Iris pigment epithelial cell (primary cell): ENCODE measurements around the gene VTN.
A peak's percentile ranks its signal among the peaks of the same experiment; 100 is the strongest.

Experiments
- DNase-seq: peaks from one replicate; pipeline ENCODE4 v3.0.0-alpha.2; 2011; ENCODE audit warnings: low read depth

VTN gene

DNA sequence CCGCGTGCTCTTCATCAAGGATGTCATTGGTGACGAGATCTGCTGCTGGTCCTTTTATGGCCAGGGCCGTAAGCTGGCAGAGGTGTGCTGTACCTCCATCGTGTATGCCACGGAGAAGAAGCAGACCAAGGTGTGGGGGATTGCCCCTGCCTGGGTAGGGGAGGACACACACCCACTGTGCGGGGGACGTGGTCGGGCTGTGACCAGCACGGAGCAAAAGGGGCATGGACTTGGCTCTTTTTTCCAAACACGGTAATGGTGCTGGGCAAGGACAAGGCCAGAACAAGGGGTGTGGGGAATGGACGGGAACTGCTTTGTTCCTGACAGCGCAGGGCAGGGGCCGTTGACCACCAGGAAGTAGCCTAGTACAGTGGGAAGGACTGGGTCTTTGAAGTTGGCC is 27.8 kb downstream of the VTN start:
- DNase-seq, result no peak

GRCh38 chr17:28341516-28341915 is 28.6 kb downstream of the VTN start:
- DNase-seq, result no peak

GRCh38 chr17:28340374-28340773 is 29.7 kb downstream of the VTN start:
- DNase-seq, result no peak

GRCh38 chr17:28339431-28339830 is 30.7 kb downstream of the VTN start:
- no peak for DNase-seq

- DNase-seq, result peak; percentile 53
These were observed 31.3 kb downstream of the VTN start for GRCh38 chr17:28338769-28339212.

- DNase-seq, result peak; percentile 46
These were observed 31.9 kb downstream of the VTN start for GRCh38 chr17:28338056-28338768.

DNA sequence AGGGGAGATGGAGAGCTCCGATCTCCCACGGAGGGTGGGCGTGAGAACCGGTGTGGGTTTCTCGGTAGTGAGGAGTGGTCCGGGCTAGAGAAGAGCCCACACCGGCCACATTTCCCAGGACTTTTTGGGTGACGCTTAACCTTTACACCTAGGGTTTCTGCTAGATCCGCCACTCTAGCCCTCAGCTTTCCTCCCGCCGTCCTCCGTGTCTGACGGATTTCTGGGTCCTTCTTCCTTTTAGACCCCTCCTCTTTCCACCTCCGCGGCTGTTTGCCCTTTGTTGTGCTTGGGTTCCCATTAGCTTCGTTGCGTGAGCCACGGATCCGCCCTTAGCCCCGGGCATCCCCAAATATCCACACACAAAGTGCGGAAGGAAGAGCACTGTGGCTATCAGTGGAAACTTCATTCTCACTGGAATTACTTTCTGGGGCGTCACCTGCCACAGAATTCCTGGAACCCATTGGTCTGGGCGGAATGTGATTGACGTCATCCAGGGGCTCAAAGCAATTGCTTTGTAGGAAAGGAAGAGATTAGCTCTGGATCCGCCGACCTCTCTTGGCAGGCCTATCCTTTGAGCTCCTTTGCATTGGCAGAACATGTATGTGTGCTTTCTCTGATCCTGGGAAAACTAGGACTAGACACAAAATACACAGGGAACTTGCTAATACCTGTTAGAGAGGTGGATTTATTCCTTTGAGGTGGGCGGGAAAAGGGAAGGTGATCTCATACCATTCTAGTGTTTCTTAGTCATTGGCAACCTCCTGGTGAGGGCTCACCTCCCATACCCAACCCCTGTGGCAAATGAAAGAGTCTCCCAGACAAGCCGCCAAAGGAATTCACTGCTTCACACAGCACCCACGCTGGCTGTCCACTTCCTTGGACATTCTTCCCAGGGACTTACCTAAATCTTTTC is 33.9 kb downstream of the VTN start:
- peak; percentile 94 for DNase-seq

DNA sequence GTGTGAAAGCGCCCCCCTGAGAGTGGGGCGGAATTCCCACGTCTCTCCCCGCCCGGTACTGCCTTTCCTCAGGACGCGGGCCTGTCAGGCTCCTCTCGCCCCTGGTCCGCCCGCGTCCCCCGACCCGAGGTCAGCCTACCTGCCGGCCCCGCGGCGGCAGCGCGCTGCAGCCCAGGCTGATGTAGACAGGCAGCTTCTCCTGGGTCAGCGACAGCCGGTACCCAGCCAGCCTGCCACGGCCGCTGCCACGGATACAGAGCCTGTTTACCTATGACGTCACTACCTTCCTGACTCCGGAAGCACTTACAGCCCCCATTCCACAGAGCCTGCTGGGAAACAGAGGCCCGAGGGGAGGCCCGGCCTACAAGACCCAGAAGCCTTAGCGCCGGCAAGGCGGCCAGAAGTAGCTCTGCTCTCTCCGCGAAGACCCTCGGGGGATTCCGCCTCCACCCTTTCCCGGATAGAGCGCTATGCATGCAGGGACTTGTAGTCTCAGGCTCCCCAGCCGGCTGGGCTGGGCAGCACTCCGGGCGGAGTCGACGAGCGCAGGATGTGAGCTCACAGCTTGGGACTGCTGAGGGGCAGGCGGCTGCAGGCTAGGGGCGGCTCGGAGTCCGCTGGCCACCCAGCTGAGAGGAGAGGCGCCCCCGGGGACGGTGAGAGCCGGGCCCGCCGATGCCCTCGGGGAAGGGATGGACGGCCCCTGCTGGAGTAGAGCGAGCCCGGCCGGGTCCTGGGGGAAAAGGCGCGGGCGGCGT is 34.7 kb downstream of the VTN start, which contains the start of the genes IFT20 and TNFAIP1:
Gene IFT20, minus strand, starts transcription at position 272 of the 758 bp plus-strand sequence. CDS start 3,487 bp downstream, outside the sequence.
Gene TNFAIP1, plus strand, starts transcription at position 561 of the 758 bp plus-strand sequence. CDS start 3,761 bp downstream, outside the sequence.
- DNase-seq, result peak; percentile 100

DNA sequence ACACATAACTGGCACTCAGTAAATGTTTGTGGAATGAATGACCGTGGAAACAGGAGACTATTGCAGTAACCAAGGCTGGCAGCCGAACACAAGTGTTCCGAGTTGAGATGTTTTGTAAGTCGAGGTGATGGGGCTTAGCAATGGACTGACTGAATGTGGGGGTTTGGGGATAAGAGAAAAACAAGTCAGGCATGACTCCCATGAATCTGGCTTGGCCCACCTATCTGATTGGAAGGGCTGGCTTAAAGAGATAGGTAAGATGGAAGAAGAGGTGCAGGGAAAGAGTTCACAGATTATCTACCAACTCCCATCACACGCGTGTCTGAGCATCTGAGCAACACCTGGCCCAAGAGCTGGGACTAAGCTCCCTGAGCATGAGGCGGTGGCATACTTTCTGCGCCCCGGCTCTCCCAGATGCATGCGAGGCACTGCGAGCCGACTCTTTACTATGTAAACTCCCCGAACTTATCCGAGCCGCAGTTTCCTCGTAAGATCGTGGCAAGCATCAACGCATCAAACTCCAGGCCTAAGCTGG is 35.4 kb downstream of the VTN start:
- peak; percentile 77 for DNase-seq

- DNase-seq, result peak; percentile 47
These were observed 35.9 kb downstream of the VTN start for GRCh38 chr17:28334171-28334570.

GRCh38 chr17:28333083-28333746 is 36.9 kb downstream of the VTN start:
- DNase-seq, result no peak

DNA sequence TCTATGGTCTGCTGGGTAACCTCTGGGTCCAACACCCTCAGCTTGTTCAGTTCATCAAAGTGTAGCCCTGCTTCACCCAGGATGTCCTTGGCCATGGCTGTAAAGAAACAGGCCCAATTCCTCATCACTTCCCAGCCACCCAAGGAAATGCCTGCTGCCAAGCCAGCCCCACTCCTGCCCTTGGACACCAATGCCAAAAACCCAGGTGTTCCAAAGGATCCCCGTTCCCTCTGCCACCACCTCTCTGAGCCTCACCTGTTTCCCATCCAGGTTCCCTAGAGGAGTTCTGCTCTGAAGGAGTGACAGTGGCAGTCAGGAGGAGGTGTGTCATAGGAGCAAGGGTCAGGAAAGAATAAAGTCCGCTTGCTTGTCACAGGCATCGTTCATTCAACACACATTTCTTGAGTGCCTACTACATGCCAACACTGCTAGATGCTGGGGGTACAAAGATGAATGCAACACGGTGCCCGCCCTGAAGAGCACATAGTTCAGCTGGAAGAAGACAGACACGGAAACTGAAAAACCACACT is 38.2 kb downstream of the VTN start:
- DNase-seq, result no peak

DNA sequence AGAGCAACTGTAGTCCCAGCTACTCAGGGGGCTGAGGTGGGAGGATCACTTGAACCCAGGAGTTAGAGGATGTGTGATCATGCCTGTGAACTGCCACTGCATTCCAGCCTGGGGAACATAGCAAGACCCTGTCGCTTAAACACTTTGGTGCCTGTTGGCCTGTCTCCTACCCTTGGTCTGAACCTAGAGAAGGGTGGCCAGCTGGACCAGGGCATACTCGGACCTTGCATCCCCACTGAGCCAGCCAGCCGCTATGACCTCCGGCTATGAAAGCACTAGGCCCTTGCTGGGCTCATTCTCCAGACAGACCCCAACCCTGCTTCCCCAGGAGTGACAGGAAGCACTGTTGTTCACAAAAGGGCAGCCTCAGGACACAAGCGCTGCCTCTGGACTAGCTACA is 39.4 kb downstream of the VTN start:
- DNase-seq, result no peak

DNA sequence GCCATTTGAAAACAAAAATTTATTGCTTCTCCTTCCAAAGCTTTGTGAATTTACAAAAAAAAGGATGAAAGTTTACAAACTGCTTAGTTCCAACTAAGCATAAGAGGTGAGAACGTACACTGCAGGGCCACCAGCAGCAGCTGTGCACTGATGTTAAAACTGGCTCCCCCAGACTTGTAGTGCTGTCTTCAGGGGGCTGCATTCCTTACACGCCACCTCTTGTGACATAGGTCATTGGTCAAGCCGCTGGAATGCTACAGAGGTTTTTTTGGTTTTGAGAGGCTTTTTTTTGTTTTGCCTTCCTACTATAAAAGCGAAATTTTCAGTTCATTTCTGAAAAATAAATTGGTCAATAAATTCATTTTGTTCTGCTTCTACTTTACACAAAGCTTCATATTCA is 41.8 kb downstream of the VTN start:
- no peak for DNase-seq

- DNase-seq, result no peak
These were observed 42.4 kb downstream of the VTN start for GRCh38 chr17:28327709-28328108.

DNA sequence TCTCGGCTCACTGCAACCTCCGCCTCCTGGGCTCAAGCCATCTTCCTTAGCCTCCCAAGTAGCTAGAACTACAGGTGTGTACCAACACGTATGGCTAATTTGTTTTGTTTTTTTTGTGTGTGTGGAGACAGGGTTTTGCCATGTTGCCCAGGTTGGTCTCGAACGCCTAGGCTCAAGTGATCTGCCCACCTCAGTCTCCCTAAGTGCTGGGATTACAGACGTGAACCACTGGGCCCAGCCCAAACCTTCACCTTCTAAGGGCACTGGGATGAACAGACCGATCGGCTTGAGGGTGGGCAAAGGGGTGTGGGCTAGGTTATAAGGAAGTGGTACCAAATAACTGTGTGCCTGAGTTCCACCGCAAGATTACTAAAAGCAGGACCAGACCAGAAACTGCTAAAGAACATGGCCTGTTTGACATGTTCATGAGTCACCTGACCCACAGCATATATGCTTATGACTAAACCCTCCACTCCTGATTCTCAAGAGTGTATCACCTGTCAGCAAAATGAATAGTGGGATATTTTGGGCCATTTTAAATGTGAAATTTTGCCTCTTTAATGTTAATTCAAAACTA is 43.0 kb downstream of the VTN start:
- DNase-seq, result no peak

GRCh38 chr17:28326114-28326513 is 44.0 kb downstream of the VTN start:
- no peak for DNase-seq

GRCh38 chr17:28325211-28325610 is 44.9 kb downstream of the VTN start:
- DNase-seq, result no peak

GRCh38 chr17:28324781-28325180 is 45.3 kb downstream of the VTN start:
- DNase-seq, result no peak

DNA sequence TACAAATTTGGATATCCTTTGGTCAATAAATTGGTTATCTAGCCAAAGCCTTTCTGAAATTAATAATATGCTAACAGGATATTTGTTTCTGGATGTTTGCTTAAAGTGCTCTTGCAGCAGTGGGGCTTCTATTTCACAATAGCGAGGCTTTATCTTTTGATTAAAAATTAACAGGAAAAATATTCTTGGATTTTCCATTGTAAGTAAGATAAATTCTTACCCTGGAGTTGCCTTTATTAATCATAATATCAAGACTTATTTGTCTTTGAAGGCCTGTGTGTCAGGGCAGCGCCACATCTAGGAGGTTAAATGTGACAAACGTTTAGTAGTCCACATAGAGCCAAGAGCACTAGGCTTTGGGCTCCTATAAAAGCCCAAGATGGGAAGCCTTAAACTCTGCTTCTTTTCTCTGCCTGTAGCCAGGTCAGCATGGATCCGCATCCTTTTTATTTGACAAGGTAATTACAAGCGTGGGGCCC is 45.8 kb downstream of the VTN start:
- DNase-seq, result no peak
